Fibroblast of lung (primary cell): ENCODE results near the gene GARIN5B. TPM values are rescaled to one million over a fixed set of nuclear protein-coding genes. Genes with fewer than 3 reads are reported as not detected.

Source experiments
- DNase-seq, 2 donors: peaks; one replicate each; pipeline versions ENCODE4 v3.0.0 to v3.0.0-alpha.2; 2010; ENCODE audit warnings: low read depth in 2 of 2
- H2AFZ ChIP-seq: 2 replicates; pipeline ENCODE4 v1.5.1; 2012; ENCODE audit warnings: low read length, control low read depth, inconsistent platforms
- H3K27ac ChIP-seq: 2 replicates; pipeline ENCODE4 v1.5.1; 2011; ENCODE audit warnings: low read length, control low read depth; ENCODE audit not compliant: insufficient read depth
- H3K27me3 ChIP-seq: 2 replicates; pipeline ENCODE4 v1.5.1; 2011; ENCODE audit warnings: mild to moderate bottlenecking, low read length; ENCODE audit not compliant: control insufficient read depth, insufficient read depth
- H3K36me3 ChIP-seq: 2 replicates; pipeline ENCODE4 v1.5.1; 2011; ENCODE audit warnings: low read length; ENCODE audit not compliant: control insufficient read depth, insufficient read depth
- H3K4me1 ChIP-seq: 2 replicates; pipeline ENCODE4 v1.5.1; 2011; ENCODE audit warnings: low read length; ENCODE audit not compliant: control insufficient read depth, insufficient read depth; ENCODE audit errors: extremely low read depth
- H3K4me2 ChIP-seq: 2 replicates; pipeline ENCODE4 v1.5.1; 2011; ENCODE audit warnings: low read length, control low read depth; ENCODE audit not compliant: insufficient read depth; ENCODE audit errors: extremely low read depth
- H3K4me3 ChIP-seq, 4 experiments: fragments of 200-600 bp in 1 of 4; sonication (generic) in 1 of 4; replicated peaks in 1 of 4; 2 replicates each; pipeline ENCODE4 v1.5.1; 2011 to 2016; ENCODE audit warnings: low read length in 4 of 4, low read depth in 3 of 4, mild to moderate bottlenecking in 3 of 4, control low read depth in 2 of 4, inconsistent platforms in 1 of 4, mixed read lengths in 1 of 4; ENCODE audit not compliant: insufficient read depth in 1 of 4; ENCODE audit errors: control extremely low read depth in 1 of 4
- H3K79me2 ChIP-seq: 2 replicates; pipeline ENCODE4 v1.5.1; 2012; ENCODE audit warnings: mild to moderate bottlenecking, low read length, inconsistent platforms; ENCODE audit not compliant: control insufficient read depth, insufficient read depth
- H3K9ac ChIP-seq: 2 replicates; pipeline ENCODE4 v1.5.1; 2011; ENCODE audit warnings: mild to moderate bottlenecking, low read length, control low read depth; ENCODE audit not compliant: insufficient read depth
- H3K9me3 ChIP-seq: 2 replicates; pipeline ENCODE4 v1.5.1; 2012; ENCODE audit warnings: low read depth, low read length; ENCODE audit not compliant: control insufficient read depth, insufficient read depth
- H4K20me1 ChIP-seq: 2 replicates; pipeline ENCODE4 v1.5.1; 2011; ENCODE audit warnings: low read length; ENCODE audit not compliant: control insufficient read depth, insufficient read depth; ENCODE audit errors: extremely low read depth
- EZH2 ChIP-seq: IDR thresholded peaks from 2 replicates; pipeline ENCODE4 v1.5.1; 2012; ENCODE audit warnings: low read length, control low read depth, mild to moderate bottlenecking; ENCODE audit errors: missing control alignments
- polyA plus RNA-seq, 2 donors: library from polyadenylated mRNA; depleted of rRNA in 1 of 2; stranded (reverse) in 1 of 2; unstranded in 1 of 2; fragments of >200 nt; gene quantifications; 2 replicates each; pipeline ENCODE4 v1.2.1, GENCODE V29; 2011 to 2012; ENCODE audit warnings: missing spikeins in 1 of 2
- total RNA-seq: library from RNA; depleted of rRNA; stranded (reverse); fragments of >200 nt; gene quantifications from 2 replicates; pipeline ENCODE4 v1.2.1, GENCODE V29; 2014
- TF ChIP-seq, protein P1 (sequence below), 2 donors: IDR thresholded peaks in 1 of 2; conservative IDR thresholded peaks in 1 of 2; 1 replicate in 1 of 2; 2 replicates in 1 of 2; pipeline ENCODE4 v1.5.1; 2011 to 2012; ENCODE audit warnings: low read length in 2 of 2, control low read depth in 1 of 2, inconsistent platforms in 1 of 2, low read depth in 1 of 2, mild to moderate bottlenecking in 1 of 2

GARIN5B gene
- total and polyA plus RNA-seq, 2 donors (not counting 1 experiment from before 2014, with no cell fraction given), result not detected

- TF ChIP-seq, protein P1, sequence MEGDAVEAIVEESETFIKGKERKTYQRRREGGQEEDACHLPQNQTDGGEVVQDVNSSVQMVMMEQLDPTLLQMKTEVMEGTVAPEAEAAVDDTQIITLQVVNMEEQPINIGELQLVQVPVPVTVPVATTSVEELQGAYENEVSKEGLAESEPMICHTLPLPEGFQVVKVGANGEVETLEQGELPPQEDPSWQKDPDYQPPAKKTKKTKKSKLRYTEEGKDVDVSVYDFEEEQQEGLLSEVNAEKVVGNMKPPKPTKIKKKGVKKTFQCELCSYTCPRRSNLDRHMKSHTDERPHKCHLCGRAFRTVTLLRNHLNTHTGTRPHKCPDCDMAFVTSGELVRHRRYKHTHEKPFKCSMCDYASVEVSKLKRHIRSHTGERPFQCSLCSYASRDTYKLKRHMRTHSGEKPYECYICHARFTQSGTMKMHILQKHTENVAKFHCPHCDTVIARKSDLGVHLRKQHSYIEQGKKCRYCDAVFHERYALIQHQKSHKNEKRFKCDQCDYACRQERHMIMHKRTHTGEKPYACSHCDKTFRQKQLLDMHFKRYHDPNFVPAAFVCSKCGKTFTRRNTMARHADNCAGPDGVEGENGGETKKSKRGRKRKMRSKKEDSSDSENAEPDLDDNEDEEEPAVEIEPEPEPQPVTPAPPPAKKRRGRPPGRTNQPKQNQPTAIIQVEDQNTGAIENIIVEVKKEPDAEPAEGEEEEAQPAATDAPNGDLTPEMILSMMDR (conservative IDR thresholded peaks at IDR 0.05 in 1 of 2, IDR thresholded peaks at IDR 0.05 in 1 of 2; ENCODE audit: low read depth in 1 of 2, low read length in 2 of 2), result no peak
- TF ChIP-seq EZH2, result no peak
- H3K4me1 ChIP-seq, result peaks cover 4% of the 10 kb centered on the region
- DNase-seq, result no peak
Measured at GRCh38 chr19:55382013-55382412, 19.0 kb upstream of the GARIN5B start.

DNA sequence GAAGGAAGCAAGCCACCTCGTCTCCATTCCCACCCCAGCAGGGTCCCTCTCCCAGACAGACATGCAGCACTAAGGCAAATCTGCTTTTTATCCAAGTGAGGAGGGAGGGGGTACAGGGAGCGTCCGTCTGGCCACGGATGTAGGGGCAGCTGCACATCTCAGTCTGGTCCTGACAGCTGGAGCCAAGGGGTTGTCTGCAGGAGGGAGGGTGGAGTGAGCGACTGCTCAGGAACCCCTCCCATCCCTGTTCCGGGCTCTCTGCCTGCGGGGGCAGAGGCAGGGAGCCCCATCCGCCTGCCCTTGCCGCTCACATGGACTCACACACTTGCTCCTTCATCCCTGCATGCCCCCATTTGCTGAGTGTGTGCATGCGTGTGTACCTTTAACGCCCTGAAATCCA lies 16.1 kb upstream of the GARIN5B start:
- H4K20me1 ChIP-seq, result no peaks in the 10 kb centered on the region
- H3K36me3 ChIP-seq, result no peaks in the 10 kb centered on the region
- H3K4me1 ChIP-seq, result peaks cover under 1% of the 10 kb centered on the region
- H3K27ac ChIP-seq, result no peak overlapping the region
- H3K27me3 ChIP-seq, result no peaks in the 10 kb centered on the region
- H3K9me3 ChIP-seq, result no peaks in the 10 kb centered on the region
- no peak overlapping the region for H3K4me3 ChIP-seq
- H2AFZ ChIP-seq, result no peak overlapping the region
- TF ChIP-seq, protein P1 (conservative IDR thresholded peaks at IDR 0.05 in 1 of 2, IDR thresholded peaks at IDR 0.05 in 1 of 2; ENCODE audit: low read depth in 1 of 2, low read length in 2 of 2), result no peak
- no peak for TF ChIP-seq EZH2
- no peak overlapping the region for H3K9ac ChIP-seq
- H3K4me2 ChIP-seq, result no peak overlapping the region
- DNase-seq, result no peak
- no peaks in the 10 kb centered on the region for H3K79me2 ChIP-seq

More at GRCh38 chr19:55382013-55382412, 19.0 kb upstream of the GARIN5B start:
- Histone ChIP-seq H3K9me3 (no peaks in the 10 kb centered on the region), H3K27ac (no peak overlapping the region), H3K79me2 (peaks cover 13% of the 10 kb centered on the region), H2AFZ (no peak overlapping the region), H3K4me2 (no peak overlapping the region), H4K20me1 (no peaks in the 10 kb centered on the region), H3K9ac (no peak overlapping the region), H3K4me3 (no peak overlapping the region), H3K36me3 (peaks cover under 1% of the 10 kb centered on the region), H3K27me3 (no peaks in the 10 kb centered on the region)

DNA sequence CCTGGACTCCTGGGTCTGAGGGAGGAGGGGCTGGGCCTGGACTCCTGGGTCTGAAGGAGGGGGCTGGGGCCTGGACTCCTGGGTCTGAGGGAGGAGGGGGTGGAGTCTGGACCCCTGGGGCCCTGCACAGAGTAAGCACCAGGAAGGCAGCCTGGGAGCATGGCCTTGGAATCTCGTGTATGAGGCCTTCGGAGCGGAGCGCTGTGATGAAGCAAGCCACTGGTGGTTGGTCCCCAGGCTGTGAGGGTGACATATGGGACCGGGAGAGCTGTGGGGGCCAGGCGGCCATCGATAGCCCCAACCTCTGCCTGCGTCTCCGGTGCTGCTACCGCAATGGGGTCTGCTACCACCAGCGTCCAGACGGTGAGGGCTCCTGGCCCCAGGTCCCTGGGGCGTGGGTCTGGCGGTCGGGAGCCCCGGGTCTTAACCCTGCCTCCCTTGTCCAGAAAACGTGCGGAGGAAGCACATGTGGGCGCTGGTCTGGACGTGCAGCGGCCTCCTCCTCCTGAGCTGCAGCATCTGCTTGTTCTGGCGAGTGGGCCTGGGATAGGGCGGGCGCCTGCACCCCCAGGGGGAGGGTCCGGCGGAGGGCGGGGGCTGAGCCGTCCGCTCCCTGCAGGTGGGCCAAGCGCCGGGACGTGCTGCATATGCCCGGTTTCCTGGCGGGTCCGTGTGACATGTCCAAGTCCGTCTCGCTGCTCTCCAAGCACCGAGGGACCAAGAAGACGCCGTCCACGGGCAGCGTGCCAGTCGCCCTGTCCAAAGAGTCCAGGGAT lies 14.5 kb upstream of the GARIN5B start:
- no peak for DNase-seq
- Histone ChIP-seq H3K79me2 (no peaks in the 10 kb centered on the region), H3K9ac (no peak overlapping the region), H4K20me1 (no peaks in the 10 kb centered on the region), H3K36me3 (no peaks in the 10 kb centered on the region), H3K4me2 (no peak overlapping the region), H3K4me3 (no peak overlapping the region), H3K9me3 (no peaks in the 10 kb centered on the region), H3K27ac (no peak overlapping the region), H3K4me1 (peaks cover 5% of the 10 kb centered on the region), H2AFZ (no peak overlapping the region), H3K27me3 (no peaks in the 10 kb centered on the region)
- TF ChIP-seq, protein P1 (conservative IDR thresholded peaks at IDR 0.05 in 1 of 2, IDR thresholded peaks at IDR 0.05 in 1 of 2; ENCODE audit: low read depth in 1 of 2, low read length in 2 of 2), result no peak
- TF ChIP-seq EZH2, result peak; percentile 35
